Measurements from ENCODE around the gene SDHAF4.
"Not testable (repeated sequence)": the region's sequence is repeated elsewhere in the genome, so short reads cannot be mapped to it uniquely, and the experiment has no call there.

SDHAF4 gene

DNA sequence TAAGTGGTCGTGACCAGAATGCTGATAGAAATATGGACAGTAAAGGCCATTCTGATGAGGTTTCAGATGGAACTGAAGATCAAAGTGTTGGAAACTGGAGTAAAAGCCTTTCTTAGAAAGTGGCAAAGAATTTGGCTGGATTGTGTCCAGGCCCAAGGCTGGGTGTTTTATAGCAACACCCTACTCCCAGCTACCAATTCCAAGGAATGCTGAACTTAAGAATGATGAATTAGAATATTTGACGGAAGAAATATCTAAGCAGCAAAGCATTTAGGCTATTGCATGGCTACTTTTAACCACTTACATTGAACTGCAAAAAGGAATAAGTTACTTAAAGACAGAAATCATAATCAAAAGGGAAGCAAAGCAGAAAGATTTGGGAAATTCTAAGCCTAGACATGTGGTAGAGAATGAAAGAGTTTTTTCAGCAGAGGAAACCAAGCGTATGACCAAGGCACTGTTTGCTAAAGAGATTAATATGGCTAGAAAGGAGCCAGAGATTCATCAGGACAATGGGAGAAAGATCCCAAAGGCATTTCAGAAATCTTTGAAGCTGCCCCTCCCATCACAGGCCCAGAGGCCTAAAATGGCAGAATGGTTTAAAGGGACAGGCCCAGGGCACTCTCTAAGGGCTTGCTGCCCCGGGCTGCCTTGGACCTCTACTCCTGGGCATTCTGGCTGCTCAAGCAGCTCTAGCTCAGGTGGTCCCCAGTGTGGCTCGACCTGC, 25.8 kb downstream of the SDHAF4 start:
- DNase-seq (ENCODE audit: low read depth): no peak

DNA sequence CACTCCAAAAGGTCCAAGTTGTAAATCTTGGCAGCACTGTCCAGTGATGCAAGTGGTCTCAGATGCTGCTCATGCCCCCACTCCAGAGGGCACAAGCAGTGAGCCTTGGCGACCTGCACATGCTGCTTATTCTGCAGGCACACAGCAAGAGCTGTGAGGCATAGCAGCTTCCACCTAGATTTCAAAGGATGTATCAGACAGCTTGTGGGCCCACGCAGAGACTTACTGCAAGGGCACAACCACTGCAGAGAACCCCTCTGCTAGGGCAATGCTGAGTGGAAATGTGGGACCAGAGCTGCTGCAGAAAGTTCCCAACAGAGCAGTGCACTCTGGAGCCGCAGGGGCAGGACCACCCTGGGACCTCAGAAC, 26.4 kb downstream of the SDHAF4 start:
- DNase-seq (ENCODE audit: low read depth): no peak

DNA sequence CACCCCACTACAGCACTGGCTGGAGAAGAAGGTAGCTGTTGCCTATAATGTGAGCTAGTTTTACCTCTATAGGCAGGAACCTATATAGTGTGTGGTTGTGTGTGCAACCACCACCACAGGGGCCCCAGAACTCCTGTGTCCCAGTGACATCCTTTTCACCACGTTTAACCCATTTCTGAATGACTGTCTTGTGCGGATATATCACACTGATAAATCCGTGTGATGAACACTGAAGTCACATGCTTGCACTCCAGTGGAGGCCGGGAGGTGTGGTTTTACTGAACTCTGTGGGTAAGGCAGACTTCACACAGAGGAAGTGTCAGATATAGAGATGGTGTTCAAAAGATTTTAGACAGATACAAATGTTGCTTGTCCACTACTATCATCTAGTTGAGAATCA, 32.5 kb downstream of the SDHAF4 start:
- DNase-seq (ENCODE audit: low read depth): no peak

DNA sequence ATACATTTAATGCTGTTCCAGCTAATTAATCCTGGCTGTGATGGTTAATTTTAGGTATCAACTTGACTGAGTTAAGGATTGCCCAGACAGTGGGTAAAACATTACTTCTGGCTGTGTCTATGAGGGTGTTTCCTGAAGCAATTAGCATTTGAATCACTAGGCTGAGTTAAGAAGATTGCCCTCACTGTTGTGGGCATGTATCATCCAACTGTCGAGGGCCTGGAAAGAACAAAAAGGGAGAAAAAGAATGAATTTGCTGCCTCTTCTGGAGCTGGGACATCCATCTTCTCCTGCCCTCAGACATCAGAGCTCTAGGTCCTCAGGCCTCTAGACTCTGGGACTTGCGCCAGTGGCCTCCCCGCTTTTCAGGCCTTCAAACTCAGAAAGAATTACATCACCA, 34.3 kb downstream of the SDHAF4 start:
- DNase-seq (ENCODE audit: low read depth): no peak

DNA sequence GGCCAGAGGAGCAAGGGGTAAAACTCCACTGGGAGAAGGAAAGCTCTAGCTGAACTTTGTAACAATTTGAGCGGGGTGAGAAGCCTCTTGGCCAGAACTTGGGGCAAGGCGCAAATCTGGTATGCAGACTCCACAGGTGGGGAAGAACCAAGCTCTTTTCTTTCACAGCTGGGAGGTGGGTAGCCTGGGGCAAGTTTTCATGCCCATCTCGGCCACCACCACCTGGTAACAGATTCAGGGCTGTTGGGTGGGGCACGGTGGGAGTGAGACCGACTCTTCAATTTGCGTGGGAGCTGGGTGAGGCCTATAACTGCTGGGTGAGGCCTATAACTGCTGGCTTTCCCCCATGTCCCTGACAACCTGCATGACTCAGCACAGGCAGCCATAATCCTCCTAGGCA, 37.5 kb downstream of the SDHAF4 start:
- no peak for DNase-seq (ENCODE audit: low read depth)

DNA sequence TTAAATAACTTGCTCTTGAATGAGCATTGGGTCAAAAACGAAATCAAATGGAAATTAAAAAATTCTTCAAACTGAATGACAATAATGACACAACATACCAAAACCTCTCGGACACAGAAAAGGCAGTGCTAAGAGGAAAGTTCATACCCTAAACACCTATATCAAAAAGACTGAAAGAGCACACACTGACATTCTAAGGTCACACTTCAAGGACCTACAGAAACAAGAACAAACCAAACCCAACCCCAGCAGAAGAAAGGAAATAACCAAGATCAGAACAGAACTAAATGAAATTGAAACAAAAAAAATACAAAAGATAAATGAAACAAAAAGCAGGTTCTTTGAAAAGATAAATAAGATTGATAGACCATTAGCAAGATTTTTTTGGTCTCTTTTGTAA, 40.6 kb downstream of the SDHAF4 start:
- DNase-seq (ENCODE audit: low read depth): not testable (repeated sequence)

DNA sequence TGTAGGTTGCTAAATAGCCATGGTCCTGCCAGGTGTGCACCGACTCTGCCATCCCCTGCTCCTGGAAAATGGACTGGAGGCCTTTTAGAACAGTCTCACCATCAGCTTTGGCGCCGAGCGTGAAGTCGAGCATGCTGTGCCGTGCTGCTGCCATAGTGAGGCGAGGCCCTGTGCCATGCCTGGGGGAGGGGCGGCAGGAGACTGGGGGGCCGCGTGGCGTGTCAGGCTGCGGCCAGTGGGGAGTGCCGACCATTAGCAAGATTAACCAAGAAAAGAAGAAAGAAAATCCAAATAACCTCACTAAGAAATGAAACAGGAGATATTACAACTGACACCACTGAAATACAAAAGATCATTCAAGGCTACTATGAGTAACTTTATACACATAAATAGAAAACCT, 42.5 kb downstream of the SDHAF4 start:
- not testable (repeated sequence) for DNase-seq (ENCODE audit: low read depth)

DNA sequence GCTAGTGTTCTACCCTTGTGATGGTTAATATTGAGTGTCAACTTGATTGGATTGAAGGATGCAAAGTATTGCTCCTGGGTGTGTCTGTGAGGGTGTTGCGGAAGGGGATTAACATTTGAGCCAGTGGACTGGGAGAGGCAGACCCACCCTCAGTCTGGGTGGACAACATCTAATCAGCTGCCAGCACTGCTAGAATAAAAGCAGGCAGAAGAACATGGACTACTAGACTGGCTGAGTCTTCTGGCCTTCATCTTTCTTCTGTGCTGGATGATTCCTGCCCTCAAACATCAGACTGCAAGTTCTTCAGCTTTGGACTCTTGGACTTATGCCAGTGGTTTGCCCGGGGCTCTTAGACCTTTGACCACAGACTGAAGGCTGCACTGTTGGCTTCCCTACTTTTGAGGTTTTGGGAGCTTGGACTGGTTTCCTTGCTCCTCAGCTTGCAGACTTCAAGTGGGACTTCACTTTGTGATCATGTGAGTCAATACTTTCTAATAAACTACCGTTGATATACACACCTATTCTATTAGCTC, 50.1 kb downstream of the SDHAF4 start:
- no peak for DNase-seq (ENCODE audit: low read depth)

DNA sequence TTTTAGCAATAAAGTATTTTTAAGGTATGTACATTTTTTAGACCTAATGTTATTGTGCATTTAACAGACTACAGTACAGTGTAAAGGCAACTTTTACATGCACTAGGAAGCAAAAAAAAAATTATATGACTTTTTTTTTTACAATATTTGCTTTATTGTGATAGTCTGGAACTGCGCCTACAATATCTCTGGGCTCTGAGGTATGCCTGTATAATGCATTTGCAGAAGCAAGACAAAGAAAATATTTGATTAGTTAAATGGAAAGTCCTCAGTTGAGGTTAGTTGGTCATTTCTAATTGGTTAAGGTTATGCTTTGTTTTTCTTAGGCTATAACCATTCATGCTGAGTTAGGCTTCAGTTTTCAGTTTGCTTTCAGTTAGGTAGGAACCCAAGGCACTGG, 54.0 kb downstream of the SDHAF4 start:
- DNase-seq (ENCODE audit: low read depth): no peak

DNA sequence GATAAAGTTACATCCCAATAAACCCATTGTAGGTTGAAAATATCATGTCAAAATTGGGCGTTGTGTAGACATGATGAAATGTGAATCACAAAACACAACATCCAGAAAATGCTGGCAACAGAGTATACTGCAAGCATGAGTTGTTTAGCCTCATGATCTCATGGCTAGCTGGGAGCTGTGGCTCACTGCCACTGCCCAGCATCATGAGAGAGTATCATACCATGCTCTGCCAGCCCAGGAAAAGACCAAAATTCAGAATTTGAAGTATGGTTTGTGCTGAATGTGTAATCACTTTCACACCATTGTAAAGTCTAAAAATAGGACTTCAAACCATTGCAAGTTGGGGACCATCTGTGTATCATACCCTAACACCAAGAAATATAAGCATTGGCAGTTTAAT, 55.7 kb downstream of the SDHAF4 start:
- DNase-seq (ENCODE audit: low read depth): no peak

DNA sequence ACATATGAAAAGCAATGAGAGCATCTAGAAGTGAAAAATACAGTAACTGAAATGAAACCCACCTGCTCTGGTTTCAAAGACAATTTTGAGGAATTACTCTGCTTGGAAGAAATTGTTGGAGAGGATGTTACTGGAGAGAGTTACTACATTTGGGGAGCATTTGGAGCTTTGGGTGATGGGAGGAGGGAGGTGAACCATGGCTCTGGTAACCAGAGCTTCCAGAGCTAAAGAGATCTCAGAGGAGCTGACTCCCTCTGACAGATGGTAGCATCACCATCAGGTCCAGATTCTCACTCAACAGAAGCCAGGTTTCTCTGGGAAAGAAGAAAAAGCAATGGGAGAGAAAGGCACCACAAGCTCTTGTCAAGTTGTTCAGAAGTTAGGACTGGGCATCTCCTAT, 58.7 kb downstream of the SDHAF4 start:
- DNase-seq (ENCODE audit: low read depth): no peak

DNA sequence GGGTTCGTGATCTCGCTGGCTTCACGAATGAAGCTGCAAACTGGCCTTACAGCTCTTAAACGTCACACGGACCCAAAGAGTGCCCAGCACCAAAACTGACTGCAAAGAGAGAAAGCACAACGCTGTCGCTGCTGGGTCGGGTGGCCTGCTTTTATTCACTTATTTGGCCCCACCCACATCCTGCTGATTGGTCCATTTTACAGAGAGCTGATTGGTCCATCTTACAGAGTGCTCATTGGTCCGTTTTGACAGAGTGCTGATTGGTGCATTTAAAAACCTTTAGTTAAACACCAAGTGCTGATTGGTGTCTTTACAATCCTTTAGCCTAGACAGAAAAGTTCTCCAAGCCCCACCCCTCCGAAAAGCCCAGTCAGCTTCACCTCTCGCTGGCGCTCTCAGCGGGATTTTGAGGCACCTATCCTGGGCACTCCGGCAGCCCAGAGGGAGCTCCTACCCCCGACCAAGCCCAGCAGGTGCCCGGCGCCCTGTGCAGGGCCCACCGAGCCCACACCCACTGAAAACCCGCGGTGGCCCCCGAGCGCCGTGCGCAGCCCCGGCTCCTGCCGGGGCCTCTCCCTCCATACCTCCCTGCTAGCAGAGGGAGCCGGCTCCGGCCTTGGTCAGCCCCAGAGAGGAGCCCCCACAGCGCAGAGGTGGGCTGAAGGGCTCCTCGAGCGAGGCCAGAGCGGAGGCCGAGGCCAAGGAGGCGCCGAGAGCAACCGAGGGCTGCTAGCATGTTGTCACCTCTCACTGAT, 60.9 kb downstream of the SDHAF4 start:
- DNase-seq (ENCODE audit: low read depth): no peak

DNA sequence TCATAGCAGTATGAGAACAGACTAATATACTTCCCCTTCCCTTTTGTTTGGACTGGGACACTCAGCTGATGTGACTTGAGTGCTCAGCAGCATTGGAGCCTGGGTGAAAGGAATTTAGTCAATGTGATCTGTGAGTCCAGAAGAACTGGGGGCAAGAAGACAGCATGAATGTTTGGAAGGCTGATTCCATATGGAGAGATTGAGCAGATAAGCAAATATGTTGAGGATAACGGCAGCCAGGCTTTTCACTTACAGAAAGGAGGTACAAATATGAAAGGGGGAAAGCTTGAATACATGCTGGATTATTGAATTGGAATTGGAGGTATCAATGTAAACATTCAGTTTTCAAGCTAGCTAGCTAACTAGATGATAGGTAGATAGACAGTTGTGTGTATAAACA, 63.2 kb downstream of the SDHAF4 start:
- no peak for DNase-seq (ENCODE audit: low read depth)

DNA sequence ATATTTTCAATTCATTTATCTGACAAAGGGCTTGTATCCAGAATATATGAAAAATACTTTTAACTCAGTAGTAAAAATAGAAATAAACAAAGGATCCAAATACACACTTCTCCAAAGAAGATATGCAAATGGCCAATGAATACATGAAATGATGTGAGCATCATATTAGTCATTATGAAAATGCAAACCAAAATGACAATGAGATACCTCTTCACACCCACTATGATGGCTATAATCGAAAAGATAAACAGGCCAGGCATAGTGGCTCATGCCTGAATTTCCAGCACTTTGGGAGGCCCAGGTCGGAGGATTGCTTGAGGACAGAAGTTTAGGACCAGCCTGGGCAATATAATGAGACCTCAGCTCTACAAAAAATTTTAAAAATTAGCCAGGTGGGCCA, 67.1 kb downstream of the SDHAF4 start:
- DNase-seq (ENCODE audit: low read depth): no peak

DNA sequence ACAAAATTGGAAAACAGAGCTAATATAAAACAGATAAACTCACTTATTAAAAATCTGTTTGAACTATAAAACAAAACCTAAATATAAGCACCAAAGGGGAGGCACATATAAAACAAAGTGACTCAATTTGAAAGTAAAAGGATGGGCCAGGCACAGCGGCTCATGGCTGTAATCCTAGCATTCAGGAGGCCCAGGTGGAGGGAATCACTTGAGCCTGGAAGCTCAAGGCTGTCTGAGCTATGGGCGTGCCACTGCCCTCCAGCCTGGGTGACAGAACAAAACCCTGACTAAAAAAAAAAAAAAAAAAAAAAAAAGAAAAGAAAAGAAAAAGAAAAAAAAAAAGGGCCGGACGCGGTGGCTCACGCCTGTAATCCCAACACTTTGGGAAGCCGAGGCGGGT, 69.9 kb downstream of the SDHAF4 start:
- no peak for DNase-seq (ENCODE audit: low read depth)

DNA sequence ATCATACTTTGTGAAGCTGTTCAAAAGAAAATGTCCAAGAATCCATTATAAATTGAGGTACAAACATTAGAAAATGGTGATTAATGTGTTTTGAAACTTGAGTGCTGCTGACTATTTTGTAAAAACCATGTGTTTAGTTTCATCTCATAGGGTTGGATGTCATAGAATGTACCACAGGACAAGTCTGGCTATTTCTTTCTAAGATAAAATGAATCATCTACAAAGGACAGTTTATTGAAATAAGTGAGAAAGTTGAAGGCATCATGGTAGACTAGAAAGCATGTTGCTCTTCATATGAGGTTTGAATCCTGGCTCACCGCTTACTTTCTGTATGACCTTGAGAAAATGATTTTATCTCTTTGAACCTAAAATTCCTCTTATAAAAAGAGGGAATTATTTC, 71.7 kb downstream of the SDHAF4 start:
- DNase-seq (ENCODE audit: low read depth): no peak
